Pancreas (tissue), 10 donors: Measurements from ENCODE around the gene CRYL1. TPM values are rescaled to one million over a fixed set of nuclear protein-coding genes. Genes with fewer than 3 reads are reported as not detected.

ENCODE experiments used
- ATAC-seq, 4 donors: fragments of 200-7000 bp; cut with Tn5 transposase; one replicate each; pipeline versions ENCODE4 v1.8.0 to v1.9.1; 2020; ENCODE audit warnings: mild to moderate bottlenecking in 4 of 4, moderate library complexity in 4 of 4
- DNase-seq, 6 donors: peaks; one replicate each; pipeline ENCODE4 v3.0.0-alpha.2; 2020
- FAIRE-seq: peaks from 2 replicates; lab custom pipeline; 2012; peaks lifted over from hg19 to GRCh38; lab: Jason Lieb, UNC
- H3K27ac ChIP-seq, 4 donors: fragments of 200-600 bp; sonication (generic); 1 replicate in 3 of 4; 2 replicates in 1 of 4; pipeline versions ENCODE4 v1.5.0 to v1.8.0; 2020
- H3K27me3 ChIP-seq, 4 donors: fragments of 200-600 bp; one replicate each; pipeline ENCODE4 v1.8.0; 2021
- H3K36me3 ChIP-seq, 3 donors: fragments of 200-600 bp; sonication (generic) in 1 of 3; one replicate each; pipeline versions ENCODE4 v1.5.0 to v1.8.0; 2020 to 2021
- H3K4me1 ChIP-seq, 3 donors: fragments of 200-600 bp; one replicate each; pipeline ENCODE4 v1.8.0; 2021
- H3K4me3 ChIP-seq, 4 donors: fragments of 200-600 bp; sonication (generic) in 2 of 4; one replicate each; pipeline versions ENCODE4 v1.5.0 to v1.8.0; 2020 to 2021
- H3K9me3 ChIP-seq, 4 donors: fragments of 200-600 bp; one replicate each; pipeline ENCODE4 v1.8.0; 2021
- WGBS, 2 donors: extraction: QIAGEN DNeasy Blood & Tissue Kit; methylation state at CpG; one replicate each; pipeline ENCODE4 v1.1.7; 2013; 5-methylcytosine and 5-hydroxymethylcytosine counted together
- intact Hi-C, 3 donors: fragments of 100-400 bp; cut with DNase I; formaldehyde crosslinking; loops; one replicate each; pipeline versions ENCODE4 v1.11.1 to v1.14.2; 2022
- polyA plus RNA-seq, 2 donors: library from polyadenylated mRNA; stranded (reverse); fragments of 200-250 nt; gene quantifications; one replicate each; pipeline ENCODE4 v1.2.3, GENCODE V29; 2013
- total RNA-seq, 6 donors: library from RNA; stranded (reverse); fragmentation: NEBNext Ultra II Directional in 4 of 6; extraction: Animal tissue kit (Norgen Biotek cat#: 25700) in 4 of 6; gene quantifications; one replicate each; pipeline versions ENCODE4 v1.2.1 to v1.2.4, GENCODE V29; 2021 to 2023
- TF ChIP-seq, protein P1 (sequence below), 4 donors: fragments of 200-600 bp; sonication (generic) in 3 of 4; IDR thresholded peaks; one replicate each; pipeline versions ENCODE4 v1.5.0 to v1.8.0; 2021; ENCODE audit warnings: antibody characterized with exemption in 4 of 4
- donor health status: healthy with polysubstance abuse.
- donor health status: DM: no; HTN: no; CAD: no; lungs with moderate emphysema.
- donor health status: DM: no; HTN: no; CAD: no.
- donor health status: control.
- donor health status: control.
- donor health status: Bipolar disorder and iron deficiency.
- donor health status: DM: yes; HTN: yes; CAD: no.
- donor health status: DM: no; HTN: no; CAD: no.
- donor health status: DM: no; HTN: no; CAD: no.
- donor health status: DM: yes; HTN: yes; CAD: no.

CRYL1 gene
- total and polyA plus RNA-seq, 8 donors = 12.8 to 31.7 (median 19.3) TPM

DNA sequence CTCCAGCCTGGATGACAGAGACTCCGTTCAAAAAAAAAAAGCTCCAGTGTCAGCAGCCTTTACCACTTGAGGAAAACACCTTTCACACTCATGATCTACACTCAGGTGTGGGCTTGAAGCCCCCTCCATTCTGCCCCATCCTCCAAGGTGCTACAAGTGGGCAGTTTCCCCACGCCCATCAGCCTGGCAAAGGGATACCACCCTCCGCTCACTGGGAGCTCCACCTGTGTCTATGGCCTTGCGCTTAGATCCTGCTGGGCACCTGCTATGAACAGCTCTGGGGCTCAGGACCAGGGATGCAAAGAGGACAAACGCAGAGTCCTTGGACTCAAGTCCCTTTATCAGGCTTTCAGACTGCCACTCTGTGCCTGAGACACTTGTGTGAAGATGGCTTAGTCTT is 127.8 kb downstream of the CRYL1 start:
- TF ChIP-seq, protein P1, sequence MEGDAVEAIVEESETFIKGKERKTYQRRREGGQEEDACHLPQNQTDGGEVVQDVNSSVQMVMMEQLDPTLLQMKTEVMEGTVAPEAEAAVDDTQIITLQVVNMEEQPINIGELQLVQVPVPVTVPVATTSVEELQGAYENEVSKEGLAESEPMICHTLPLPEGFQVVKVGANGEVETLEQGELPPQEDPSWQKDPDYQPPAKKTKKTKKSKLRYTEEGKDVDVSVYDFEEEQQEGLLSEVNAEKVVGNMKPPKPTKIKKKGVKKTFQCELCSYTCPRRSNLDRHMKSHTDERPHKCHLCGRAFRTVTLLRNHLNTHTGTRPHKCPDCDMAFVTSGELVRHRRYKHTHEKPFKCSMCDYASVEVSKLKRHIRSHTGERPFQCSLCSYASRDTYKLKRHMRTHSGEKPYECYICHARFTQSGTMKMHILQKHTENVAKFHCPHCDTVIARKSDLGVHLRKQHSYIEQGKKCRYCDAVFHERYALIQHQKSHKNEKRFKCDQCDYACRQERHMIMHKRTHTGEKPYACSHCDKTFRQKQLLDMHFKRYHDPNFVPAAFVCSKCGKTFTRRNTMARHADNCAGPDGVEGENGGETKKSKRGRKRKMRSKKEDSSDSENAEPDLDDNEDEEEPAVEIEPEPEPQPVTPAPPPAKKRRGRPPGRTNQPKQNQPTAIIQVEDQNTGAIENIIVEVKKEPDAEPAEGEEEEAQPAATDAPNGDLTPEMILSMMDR (IDR thresholded peaks at IDR 0.05) = no peak
- DNase-seq (no peak), ATAC-seq (no peak), FAIRE-seq (no peak)
- no peaks in the 10 kb centered on the region for H3K36me3 ChIP-seq
- no peaks in the 10 kb centered on the region for H3K4me1 ChIP-seq
- no peak overlapping the region for H3K4me3 ChIP-seq
- intact Hi-C loops = no loop called here
- no peaks in the 10 kb centered on the region for H3K27me3 ChIP-seq
- 86 to 89% methylated on average over 5 of the region's 5 CpGs for WGBS, 2 donors
- no peaks in the 10 kb centered on the region for H3K9me3 ChIP-seq
- H3K27ac ChIP-seq = no peak overlapping the region

DNA sequence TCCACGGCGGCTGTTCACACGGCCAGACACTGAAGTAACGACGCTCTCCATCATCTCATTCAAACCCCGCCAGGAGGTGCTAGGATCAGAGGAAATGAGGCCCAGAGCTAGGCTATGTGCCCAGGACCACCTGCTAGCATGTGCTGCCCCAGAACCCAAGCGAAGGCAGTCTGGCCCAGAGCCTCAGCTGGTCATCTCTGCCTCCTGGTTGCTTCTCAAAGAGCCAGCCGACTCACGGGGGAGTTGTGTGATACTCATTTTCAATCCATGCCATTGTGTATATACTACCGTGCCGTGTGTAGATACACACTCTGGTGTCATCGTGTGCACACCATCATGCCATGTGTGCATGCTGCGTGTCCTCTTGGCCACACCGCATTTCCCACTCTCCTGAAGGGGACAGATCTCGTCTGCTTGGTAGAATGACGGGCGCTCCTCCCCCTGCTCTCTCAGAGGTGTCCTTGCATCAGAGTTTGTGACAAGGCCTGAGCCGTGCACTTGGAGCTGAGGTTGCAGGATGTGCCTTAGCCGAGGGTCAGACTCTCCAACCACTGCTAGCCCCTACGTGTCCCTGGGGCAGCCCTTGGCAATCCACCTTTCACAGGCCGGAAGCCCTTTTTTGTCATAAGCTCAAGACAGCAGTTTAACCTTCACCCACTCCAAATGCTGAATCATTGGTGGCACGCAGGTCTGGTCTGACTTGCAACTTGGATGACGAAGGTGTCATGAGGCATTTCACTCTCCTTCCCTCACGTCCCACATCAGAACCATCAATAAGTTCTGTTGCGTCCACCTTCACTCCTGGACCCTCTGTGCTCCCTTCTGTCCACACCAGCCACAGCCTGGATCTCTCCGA is 130.4 kb downstream of the CRYL1 start:
- Histone ChIP-seq H3K27ac (no peak overlapping the region), H3K4me3 (no peak overlapping the region), H3K4me1 (no peaks in the 10 kb centered on the region), H3K36me3 (no peaks in the 10 kb centered on the region), H3K27me3 (no peaks in the 10 kb centered on the region), H3K9me3 (no peaks in the 10 kb centered on the region)
- DNase-seq (no peak), ATAC-seq (no peak), FAIRE-seq (no peak)
- WGBS, 2 donors = 84 to 90% methylated on average over 26 of the region's 26 CpGs
- TF ChIP-seq, protein P1 (IDR thresholded peaks at IDR 0.05) = no peak
- intact Hi-C loops = no loop called here

DNA sequence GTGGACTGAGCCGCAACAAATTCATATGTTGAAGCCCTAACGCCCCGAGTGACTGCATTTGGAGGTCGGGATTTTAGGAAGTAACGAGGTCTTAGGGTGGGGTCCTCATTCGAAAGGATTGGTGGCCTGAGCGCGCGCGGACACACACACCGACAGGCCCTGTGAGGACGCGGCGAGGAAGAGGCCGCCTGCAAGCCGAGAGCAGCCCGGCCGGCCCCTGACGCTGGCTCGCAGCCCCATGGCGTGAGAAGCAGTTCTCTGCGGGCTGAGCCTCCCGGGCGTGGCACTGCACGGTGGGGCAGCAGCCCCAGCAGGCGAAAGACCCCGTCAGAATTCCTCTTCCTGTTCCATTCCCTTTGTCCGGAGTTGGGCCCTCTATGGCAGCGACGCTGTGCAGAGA is 131.2 kb downstream of the CRYL1 start:
- intact Hi-C loops = no loop called here
- no peak for ATAC-seq
- Histone ChIP-seq H3K36me3 (no peaks in the 10 kb centered on the region), H3K27me3 (no peaks in the 10 kb centered on the region), H3K9me3 (no peaks in the 10 kb centered on the region), H3K4me3 (no peak overlapping the region), H3K4me1 (no peaks in the 10 kb centered on the region), H3K27ac (no peak overlapping the region)
- TF ChIP-seq, protein P1 (IDR thresholded peaks at IDR 0.05) = no peak
- 53% methylated on average over 30 of the region's 30 CpGs for WGBS, 2 donors
- DNase-seq = no peak
- FAIRE-seq = no peak

DNA sequence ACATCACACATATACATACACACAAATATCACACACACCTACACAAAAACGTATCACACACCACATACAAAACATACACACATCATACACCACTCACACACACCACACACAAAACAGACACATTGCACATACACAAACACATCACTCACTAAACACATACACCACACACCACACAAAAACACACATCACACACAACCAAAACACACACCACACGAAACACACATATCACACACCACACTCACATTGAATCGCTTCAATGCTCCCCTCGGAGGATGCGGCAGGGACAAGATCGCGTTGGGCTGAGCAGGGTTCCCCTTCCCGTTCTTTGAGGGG is 131.5 kb downstream of the CRYL1 start:
- no peak for DNase-seq
- H3K4me1 ChIP-seq = no peaks in the 10 kb centered on the region
- H3K36me3 ChIP-seq = no peaks in the 10 kb centered on the region
- TF ChIP-seq, protein P1 (IDR thresholded peaks at IDR 0.05) = no peak
- H3K9me3 ChIP-seq = no peaks in the 10 kb centered on the region
- no peak overlapping the region for H3K4me3 ChIP-seq
- intact Hi-C loops = no loop called here
- H3K27me3 ChIP-seq = no peaks in the 10 kb centered on the region
- FAIRE-seq = no peak
- WGBS, 2 donors = 72 to 78% methylated on average over 8 of the region's 8 CpGs
- no peak for ATAC-seq
- H3K27ac ChIP-seq = no peak overlapping the region
